NCI-H128 (cell line): Measurements from ENCODE around the gene BCCIP.

Experiments used
- DNase-seq: peaks from one replicate; lab custom pipeline; 2025; ENCODE audit not compliant: unreplicated experiment; lab: John Stamatoyannopoulos, UW

BCCIP gene

GRCh38 chr10:125822878-125823662 lies at the start of gene BCCIP, which contains the start of gene UROS:
TSS of gene BCCIP (plus strand) at chr10:125823546. CDS start at chr10:125823558, 12 bp downstream.
TSS of gene UROS (minus strand) at chr10:125823258. CDS start at chr10:125816499, 6,759 bp downstream.
- peak; percentile 65 for DNase-seq

GRCh38 chr10:125773687-125774543 lies 49.4 kb upstream of the BCCIP start:
- no peak for DNase-seq

GRCh38 chr10:125774581-125775191 lies 48.7 kb upstream of the BCCIP start:
- no peak for DNase-seq

GRCh38 chr10:125775491-125776106 lies 47.7 kb upstream of the BCCIP start, which contains the start of gene MMP21:
TSS of gene MMP21 (minus strand) at chr10:125775821. CDS start at chr10:125775821, 0 bp downstream.
- no peak for DNase-seq

- DNase-seq = no peak
These were observed 45.5 kb upstream of the BCCIP start for GRCh38 chr10:125777806-125778205.

GRCh38 chr10:125778556-125778955 lies 44.8 kb upstream of the BCCIP start:
- DNase-seq = no peak

GRCh38 chr10:125779403-125780327 lies 43.7 kb upstream of the BCCIP start:
- no peak for DNase-seq

GRCh38 chr10:125781374-125781773 lies 42.0 kb upstream of the BCCIP start:
- no peak for DNase-seq

DNA sequence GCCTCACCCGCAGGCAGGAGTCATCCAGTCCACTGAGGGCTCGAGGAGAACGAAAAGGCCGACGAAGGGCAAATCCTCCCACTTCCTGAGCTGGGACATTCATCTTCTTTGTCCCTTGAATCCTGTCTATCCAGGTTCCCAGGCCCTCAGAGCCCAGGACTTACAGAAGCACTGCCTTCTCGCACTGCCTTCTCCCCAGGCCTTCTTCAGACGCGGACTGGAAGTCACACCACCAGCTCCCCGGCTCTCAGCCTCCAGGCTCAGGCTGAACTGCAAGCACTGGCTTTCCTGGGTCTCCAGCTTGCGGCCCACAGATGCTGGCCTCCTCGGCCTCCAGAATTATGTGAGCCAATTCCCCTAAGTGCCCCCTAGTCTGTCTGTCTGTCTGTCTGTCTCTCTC lies 41.3 kb upstream of the BCCIP start:
- DNase-seq = no peak

- no peak for DNase-seq
These were observed 40.7 kb upstream of the BCCIP start for GRCh38 chr10:125782616-125783015.

GRCh38 chr10:125783408-125783807 lies 39.9 kb upstream of the BCCIP start:
- no peak for DNase-seq

- no peak for DNase-seq
These were observed 39.4 kb upstream of the BCCIP start for GRCh38 chr10:125783957-125784356.

- no peak for DNase-seq
These were observed 37.6 kb upstream of the BCCIP start for GRCh38 chr10:125785791-125786190.

- DNase-seq = no peak
These were observed 35.0 kb upstream of the BCCIP start for GRCh38 chr10:125788156-125789034.

GRCh38 chr10:125792342-125793300 lies 30.7 kb upstream of the BCCIP start:
- DNase-seq = no peak

DNA sequence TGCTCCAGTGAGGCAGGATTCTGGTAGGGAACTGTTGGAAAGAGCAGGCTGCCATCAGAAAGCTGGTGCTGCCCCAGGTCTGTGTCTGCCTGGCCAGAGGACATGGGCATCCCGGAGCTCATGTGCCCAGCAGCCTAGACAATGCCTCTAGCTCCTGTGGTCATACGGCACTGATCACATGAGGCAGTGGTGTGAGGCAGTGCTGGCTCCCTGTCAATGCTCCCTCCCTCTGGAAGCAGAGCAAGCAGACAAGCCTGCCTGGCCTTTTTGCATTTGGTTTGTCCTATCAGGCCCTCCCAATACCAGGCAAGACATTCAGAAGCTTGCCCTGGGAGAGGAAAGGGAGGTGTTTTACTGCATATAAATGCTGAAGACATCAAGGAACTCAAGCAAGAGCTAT lies 28.2 kb upstream of the BCCIP start:
- DNase-seq = no peak

GRCh38 chr10:125795637-125796190 lies 27.6 kb upstream of the BCCIP start:
- no peak for DNase-seq
